HTR-8/SVneo (cell line): Measurements from ENCODE around the gene SDC3.

ENCODE experiments used
- DNase-seq: peaks from one replicate; pipeline ENCODE4 v3.0.0; 2011; ENCODE audit warnings: low spot score, mixed read lengths; ENCODE audit not compliant: insufficient read length
- FAIRE-seq: peaks from 2 replicates; lab custom pipeline; 2011; peaks lifted over from hg19 to GRCh38; lab: Jason Lieb, UNC

The SDC3 gene

GRCh38 chr1:30893776-30894507 lies 14.6 kb downstream of the SDC3 start:
- FAIRE-seq, result no peak

GRCh38 chr1:30892671-30893073 lies 15.9 kb downstream of the SDC3 start:
- no peak for DNase-seq
- FAIRE-seq, result no peak

More at GRCh38 chr1:30893776-30894507, 14.6 kb downstream of the SDC3 start:
- no peak for DNase-seq

- DNase-seq (no peak), FAIRE-seq (no peak)
Measured at GRCh38 chr1:30891227-30891552, 17.4 kb downstream of the SDC3 start.

GRCh38 chr1:30890502-30891226 lies 17.9 kb downstream of the SDC3 start:
- no peak for FAIRE-seq
- no peak for DNase-seq

GRCh38 chr1:30889511-30889910 lies 19.0 kb downstream of the SDC3 start:
- FAIRE-seq (no peak), DNase-seq (no peak)

GRCh38 chr1:30888975-30889374 lies 19.6 kb downstream of the SDC3 start:
- no peak for DNase-seq
- no peak for FAIRE-seq

GRCh38 chr1:30888391-30888790 lies 20.2 kb downstream of the SDC3 start:
- FAIRE-seq, result no peak
- no peak for DNase-seq

- DNase-seq, result no peak
- no peak for FAIRE-seq
Measured at GRCh38 chr1:30887485-30888315, 20.9 kb downstream of the SDC3 start.

- no peak for FAIRE-seq
- no peak for DNase-seq
Measured at GRCh38 chr1:30886710-30887428, 21.7 kb downstream of the SDC3 start.

GRCh38 chr1:30885570-30886522 lies 22.7 kb downstream of the SDC3 start:
- DNase-seq, result no peak
- FAIRE-seq, result no peak

- FAIRE-seq, result no peak
- DNase-seq, result no peak
Measured at GRCh38 chr1:30884723-30885122, 23.8 kb downstream of the SDC3 start.

GRCh38 chr1:30883389-30884172 lies 25.0 kb downstream of the SDC3 start:
- no peak for DNase-seq
- FAIRE-seq, result no peak

GRCh38 chr1:30882678-30883388 lies 25.7 kb downstream of the SDC3 start:
- no peak for DNase-seq
- FAIRE-seq, result no peak

- FAIRE-seq (no peak), DNase-seq (no peak)
Measured at GRCh38 chr1:30881319-30882181, 27.0 kb downstream of the SDC3 start.

- DNase-seq (no peak), FAIRE-seq (no peak)
Measured at GRCh38 chr1:30880678-30881318, 27.8 kb downstream of the SDC3 start.

- no peak for DNase-seq
- no peak for FAIRE-seq
Measured at GRCh38 chr1:30879940-30880677, 28.4 kb downstream of the SDC3 start.
